BJ (cell line): ENCODE results near the gene RILPL2. TPM values are rescaled to one million over a fixed set of nuclear protein-coding genes. Genes with fewer than 3 reads are reported as not detected.

Experiments used
- CTCF ChIA-PET: fragments of 350-600 bp; formaldehyde crosslinking; extraction: SDS; loops from one replicate; lab custom pipeline; 2021; ENCODE audit warnings: antibody characterized with exemption, inconsistent platforms; lab: Yijun Ruan, JAX
- POLR2A ChIA-PET: fragments of 300-600 bp; sonication (Branson Sonifier 250); formaldehyde crosslinking; extraction: SDS; loops from one replicate; lab custom pipeline; 2021; ENCODE audit warnings: antibody characterized with exemption; lab: Charles Lee
- DNase-seq: peaks from one replicate; pipeline ENCODE4 v3.0.0-alpha.2; 2011; ENCODE audit warnings: low read depth
- H3K27me3 ChIP-seq: 2 replicates; pipeline ENCODE4 v1.6.0; 2011; ENCODE audit warnings: low read length; ENCODE audit not compliant: control insufficient read depth, insufficient read depth
- H3K36me3 ChIP-seq: 2 replicates; pipeline ENCODE4 v1.5.1; 2011; ENCODE audit warnings: low read length; ENCODE audit not compliant: control insufficient read depth, insufficient read depth
- H3K4me3 ChIP-seq: 2 replicates; pipeline ENCODE4 v1.5.1; 2011; ENCODE audit warnings: low read depth, mild to moderate bottlenecking, control low read depth, low read length
- CTCF ChIP-seq: IDR thresholded peaks from 2 replicates; pipeline ENCODE4 v1.5.1; 2011; ENCODE audit warnings: low read depth, mild to moderate bottlenecking, control low read depth, inconsistent platforms, low read length, moderate library complexity; ENCODE audit not compliant: insufficient read depth
- polyA plus RNA-seq: library from polyadenylated mRNA; depleted of rRNA; stranded (reverse); fragments of >200 nt; gene quantifications from 2 replicates; pipeline ENCODE4 v1.2.3, GENCODE V29; 2011

The RILPL2 gene
- polyA plus RNA-seq, 1 experiment, result 6.8 TPM

- DNase-seq, result no peak
- H3K27me3 ChIP-seq, result no peaks in the 10 kb centered on the region
- no peak overlapping the region for H3K4me3 ChIP-seq
- TF ChIP-seq CTCF, result no peak
- ChIA-PET POLR2A (no interaction called here), CTCF (no interaction called here)
- H3K36me3 ChIP-seq, result no peaks in the 10 kb centered on the region
Measured at GRCh38 chr12:123449249-123449733, 12.8 kb upstream of the RILPL2 start.

GRCh38 chr12:123446333-123446713 lies 9.8 kb upstream of the RILPL2 start:
- no peak for TF ChIP-seq CTCF
- no peak for DNase-seq
- ChIA-PET CTCF (no interaction called here), POLR2A (no interaction called here)
- no peak overlapping the region for H3K4me3 ChIP-seq
- H3K27me3 ChIP-seq, result no peaks in the 10 kb centered on the region
- no peaks in the 10 kb centered on the region for H3K36me3 ChIP-seq

GRCh38 chr12:123445388-123446332 lies 9.2 kb upstream of the RILPL2 start:
- CTCF ChIA-PET, result interaction anchor here (0.5 kb wide), 1 partner anchor 14 kb away, joined by 4 read pairs; no protein-coding TSS in a partner anchor
- no peak overlapping the region for H3K4me3 ChIP-seq
- no peaks in the 10 kb centered on the region for H3K36me3 ChIP-seq
- TF ChIP-seq CTCF, result no peak
- POLR2A ChIA-PET, result no interaction called here
- DNase-seq, result peak; percentile 92
- H3K27me3 ChIP-seq, result no peaks in the 10 kb centered on the region

GRCh38 chr12:123444092-123445026 lies 7.9 kb upstream of the RILPL2 start:
- ChIA-PET POLR2A (no interaction called here), CTCF (interaction anchor here (0.5 kb wide), 1 partner anchor 12 kb away, joined by 4 read pairs; no protein-coding TSS in a partner anchor)
- DNase-seq, result no peak
- no peak for TF ChIP-seq CTCF
- H3K36me3 ChIP-seq, result no peaks in the 10 kb centered on the region
- no peaks in the 10 kb centered on the region for H3K27me3 ChIP-seq
- H3K4me3 ChIP-seq, result no peak overlapping the region
